HEK293 (cell line): Measurements from ENCODE around the gene TMEM255B.

Experiments used
- CTCF ChIA-PET: fragments of 350-600 bp; formaldehyde crosslinking; extraction: SDS; loops from one replicate; lab custom pipeline; 2021; ENCODE audit warnings: antibody characterized with exemption; lab: Yijun Ruan, JAX
- POLR2A ChIA-PET: fragments of 300-600 bp; formaldehyde crosslinking; extraction: SDS; loops from one replicate; lab custom pipeline; 2020; ENCODE audit warnings: antibody characterized with exemption, inconsistent platforms; lab: Yijun Ruan, JAX
- H3K27ac ChIP-seq: fragments of 200-500 bp; sonication (Bioruptor generic); 2 replicates; pipeline ENCODE4 v1.5.1; 2014; ENCODE audit warnings: low read depth, low read length, control low read depth, inconsistent platforms; ENCODE audit errors: extremely low read depth
- H3K36me3 ChIP-seq, 2 experiments: fragments of 200-500 bp in 1 of 2; sonication (Bioruptor generic) in 1 of 2; 1 replicate in 1 of 2; 2 replicates in 1 of 2; pipeline ENCODE4 v1.5.1; 2014 to 2017; ENCODE audit warnings: inconsistent platforms in 2 of 2, low read length in 2 of 2; ENCODE audit not compliant: control insufficient read depth in 2 of 2, insufficient read depth in 1 of 2
- H3K4me1 ChIP-seq: fragments of 200-500 bp; sonication (Bioruptor generic); 2 replicates; pipeline ENCODE4 v1.5.1; 2014; ENCODE audit warnings: mild to moderate bottlenecking, low read length, inconsistent platforms; ENCODE audit not compliant: control insufficient read depth, insufficient read depth
- H3K4me3 ChIP-seq: 2 replicates; pipeline ENCODE4 v1.5.1; 2011; ENCODE audit warnings: low read depth, mild to moderate bottlenecking, control low read depth, low read length, moderate library complexity
- H3K9me3 ChIP-seq: fragments of 200-500 bp; sonication (Bioruptor generic); 2 replicates; pipeline ENCODE4 v1.5.1; 2014; ENCODE audit warnings: low read depth, low read length, inconsistent platforms; ENCODE audit not compliant: control insufficient read depth, insufficient read depth
- BCL11A ChIP-seq: fragments of 450-650 bp; formaldehyde crosslinking; IDR thresholded peaks from 2 replicates; pipeline ENCODE4 v1.5.1; 2016; ENCODE audit warnings: low read depth, missing biosample characterization, missing genetic modification characterization
- GLIS2 ChIP-seq: fragments of 450-650 bp; formaldehyde crosslinking; IDR thresholded peaks from 2 replicates; pipeline ENCODE4 v1.5.1; 2016; ENCODE audit warnings: missing biosample characterization, missing genetic modification characterization
- IKZF3 ChIP-seq: fragments of 450-650 bp; IDR thresholded peaks from 2 replicates; pipeline ENCODE4 v1.5.0; 2018; ENCODE audit warnings: missing biosample characterization, mild to moderate bottlenecking, missing genetic modification characterization, moderate library complexity
- KLF16 ChIP-seq: fragments of 450-650 bp; formaldehyde crosslinking; IDR thresholded peaks from 2 replicates; pipeline ENCODE4 v1.5.1; 2017; ENCODE audit warnings: missing biosample characterization, missing genetic modification characterization
- KLF7 ChIP-seq: fragments of 450-650 bp; formaldehyde crosslinking; IDR thresholded peaks from 2 replicates; pipeline ENCODE4 v1.5.1; 2016; ENCODE audit warnings: missing biosample characterization, missing genetic modification characterization, borderline replicate concordance
- KLF9 ChIP-seq: fragments of 450-650 bp; formaldehyde crosslinking; IDR thresholded peaks from 2 replicates; pipeline ENCODE4 v1.5.1; 2016; ENCODE audit warnings: missing biosample characterization, missing genetic modification characterization, low read depth
- SCRT1 ChIP-seq: fragments of 450-650 bp; formaldehyde crosslinking; IDR thresholded peaks from 2 replicates; pipeline ENCODE4 v1.5.1; 2016; ENCODE audit warnings: missing biosample characterization, missing genetic modification characterization, borderline replicate concordance
- SP2 ChIP-seq: fragments of 450-650 bp; formaldehyde crosslinking; IDR thresholded peaks from 2 replicates; pipeline ENCODE4 v1.5.1; 2016; ENCODE audit warnings: missing biosample characterization, missing genetic modification characterization
- YY2 ChIP-seq: fragments of 450-650 bp; formaldehyde crosslinking; IDR thresholded peaks from 2 replicates; pipeline ENCODE4 v1.5.1; 2016; ENCODE audit warnings: missing biosample characterization, missing genetic modification characterization
- ZBTB1 ChIP-seq: fragments of 450-650 bp; formaldehyde crosslinking; IDR thresholded peaks from 2 replicates; pipeline ENCODE4 v1.5.1; 2016; ENCODE audit warnings: missing biosample characterization, missing genetic modification characterization
- ZBTB20 ChIP-seq: fragments of 450-650 bp; formaldehyde crosslinking; IDR thresholded peaks from 2 replicates; pipeline ENCODE4 v1.5.1; 2016; ENCODE audit warnings: missing biosample characterization, missing genetic modification characterization
- ZBTB7A ChIP-seq: fragments of 450-650 bp; formaldehyde crosslinking; IDR thresholded peaks from 2 replicates; pipeline ENCODE4 v1.5.1; 2016; ENCODE audit warnings: low read depth, missing biosample characterization, missing genetic modification characterization
- ZFP41 ChIP-seq: fragments of 450-650 bp; formaldehyde crosslinking; IDR thresholded peaks from 2 replicates; pipeline ENCODE4 v1.5.1; 2016; ENCODE audit warnings: missing biosample characterization, missing genetic modification characterization, borderline replicate concordance
- ZNF16 ChIP-seq: fragments of 450-650 bp; formaldehyde crosslinking; IDR thresholded peaks from 2 replicates; pipeline ENCODE4 v1.5.1; 2016; ENCODE audit warnings: low read depth, missing biosample characterization, missing genetic modification characterization
- ZNF169 ChIP-seq: fragments of 450-650 bp; formaldehyde crosslinking; IDR thresholded peaks from 2 replicates; pipeline ENCODE4 v1.5.1; 2016; ENCODE audit warnings: missing biosample characterization, missing genetic modification characterization
- ZNF2 ChIP-seq: fragments of 450-650 bp; formaldehyde crosslinking; IDR thresholded peaks from 2 replicates; pipeline ENCODE4 v1.5.1; 2016; ENCODE audit warnings: missing biosample characterization, missing genetic modification characterization
- ZNF221 ChIP-seq: fragments of 450-650 bp; formaldehyde crosslinking; IDR thresholded peaks from 2 replicates; pipeline ENCODE4 v1.5.1; 2017; ENCODE audit warnings: missing biosample characterization, missing genetic modification characterization, borderline replicate concordance
- ZNF341 ChIP-seq: fragments of 450-650 bp; formaldehyde crosslinking; IDR thresholded peaks from 2 replicates; pipeline ENCODE4; 2016; ENCODE audit warnings: low read depth, missing biosample characterization, missing genetic modification characterization
- ZNF362 ChIP-seq: fragments of 450-650 bp; formaldehyde crosslinking; IDR thresholded peaks from 2 replicates; pipeline ENCODE4 v1.5.1; 2016; ENCODE audit warnings: missing biosample characterization, missing genetic modification characterization
- ZNF37A ChIP-seq: fragments of 450-650 bp; IDR thresholded peaks from 2 replicates; pipeline ENCODE4 v1.5.1; 2018; ENCODE audit warnings: missing biosample characterization, missing genetic modification characterization
- ZNF48 ChIP-seq: fragments of 450-650 bp; formaldehyde crosslinking; IDR thresholded peaks from 2 replicates; pipeline ENCODE4 v1.5.1; 2016; ENCODE audit warnings: missing biosample characterization, missing genetic modification characterization
- ZNF488 ChIP-seq: fragments of 450-650 bp; formaldehyde crosslinking; IDR thresholded peaks from 2 replicates; pipeline ENCODE4 v1.5.1; 2016; ENCODE audit warnings: missing biosample characterization, missing genetic modification characterization
- ZNF513 ChIP-seq: fragments of 450-650 bp; IDR thresholded peaks from 2 replicates; pipeline ENCODE4 v1.5.1; 2018; ENCODE audit warnings: missing biosample characterization, missing genetic modification characterization
- ZNF514 ChIP-seq: fragments of 450-650 bp; formaldehyde crosslinking; IDR thresholded peaks from 2 replicates; pipeline ENCODE4 v1.5.1; 2016; ENCODE audit warnings: missing biosample characterization, missing genetic modification characterization
- ZNF529 ChIP-seq: fragments of 450-650 bp; formaldehyde crosslinking; IDR thresholded peaks from 2 replicates; pipeline ENCODE4 v1.5.1; 2017; ENCODE audit warnings: missing genetic modification characterization, missing biosample characterization; ENCODE audit not compliant: insufficient replicate concordance
- ZNF600 ChIP-seq: fragments of 450-650 bp; formaldehyde crosslinking; IDR thresholded peaks from 2 replicates; pipeline ENCODE4 v1.5.1; 2016; ENCODE audit warnings: missing biosample characterization, missing genetic modification characterization
- ZNF610 ChIP-seq: fragments of 450-650 bp; formaldehyde crosslinking; IDR thresholded peaks from 2 replicates; pipeline ENCODE4 v1.5.1; 2016; ENCODE audit warnings: missing biosample characterization, missing genetic modification characterization, borderline replicate concordance
- ZNF623 ChIP-seq: fragments of 450-650 bp; formaldehyde crosslinking; IDR thresholded peaks from 2 replicates; pipeline ENCODE4 v1.5.1; 2016; ENCODE audit warnings: missing biosample characterization, missing genetic modification characterization
- ZNF701 ChIP-seq: fragments of 450-650 bp; formaldehyde crosslinking; IDR thresholded peaks from 2 replicates; pipeline ENCODE4 v1.5.1; 2016; ENCODE audit warnings: missing biosample characterization, missing genetic modification characterization
- ZNF776 ChIP-seq: fragments of 450-650 bp; formaldehyde crosslinking; IDR thresholded peaks from 2 replicates; pipeline ENCODE4 v1.5.0; 2017; ENCODE audit warnings: missing biosample characterization, missing genetic modification characterization, borderline replicate concordance
- ZNF792 ChIP-seq: fragments of 450-650 bp; formaldehyde crosslinking; IDR thresholded peaks from 2 replicates; pipeline ENCODE4 v1.5.1; 2016; ENCODE audit warnings: missing biosample characterization, missing genetic modification characterization
- ZNF837 ChIP-seq: fragments of 450-650 bp; formaldehyde crosslinking; IDR thresholded peaks from 2 replicates; pipeline ENCODE4 v1.5.1; 2016; ENCODE audit warnings: missing biosample characterization, missing genetic modification characterization
- ZSCAN30 ChIP-seq: fragments of 450-650 bp; IDR thresholded peaks from 2 replicates; pipeline ENCODE4 v1.5.1; 2018; ENCODE audit warnings: missing biosample characterization, mild to moderate bottlenecking, missing genetic modification characterization, moderate library complexity
- ZSCAN5A ChIP-seq: fragments of 450-650 bp; formaldehyde crosslinking; IDR thresholded peaks from 2 replicates; pipeline ENCODE4 v1.5.1; 2016; ENCODE audit warnings: missing biosample characterization, missing genetic modification characterization

The TMEM255B gene

GRCh38 chr13:113816946-113817859, 58.2 kb downstream of the TMEM255B start (continued):
- TF ChIP-seq ZNF221 (no peak), ZNF701 (tag by site-specific recombination) (no peak), ZBTB1 (tag by site-specific recombination) (no peak), ZFP41 (no peak), SCRT1 (tag by site-specific recombination) (no peak), ZNF513 (tag by site-specific recombination) (no peak), ZNF776 (tag by site-specific recombination) (no peak), ZNF16 (tag by site-specific recombination) (no peak), KLF9 (tag by site-specific recombination) (peak; percentile 46; the same call in 1 of the 2 replicates), ZNF48 (tag by site-specific recombination) (no peak), YY2 (tag by site-specific recombination) (no peak), ZBTB7A (tag by site-specific recombination) (no peak), ZNF610 (tag by site-specific recombination) (no peak), ZNF37A (tag by site-specific recombination) (no peak), GLIS2 (tag by site-specific recombination) (peak; percentile 11; the same call in 1 of the 2 replicates), ZNF341 (no peak), ZNF488 (tag by site-specific recombination) (no peak), ZNF623 (tag by site-specific recombination) (no peak), ZSCAN30 (tag by site-specific recombination) (peak; percentile 49; the same call in 1 of the 2 replicates), ZNF169 (tag by site-specific recombination) (no peak), ZBTB20 (no peak)
- TF ChIP-seq, all 188 proteins: peak for 20

- H3K27ac ChIP-seq, result no peak overlapping the region
- no peaks in the 10 kb centered on the region for H3K4me1 ChIP-seq
- CTCF ChIA-PET, result no interaction called here
- POLR2A ChIA-PET, result no interaction called here
- H3K36me3 ChIP-seq, result peaks cover 0 to 3% of the 10 kb centered on the region in 2 experiments; a peak in 1 of 3 replicates
- H3K9me3 ChIP-seq, result no peaks in the 10 kb centered on the region
- H3K4me3 ChIP-seq, result no peak overlapping the region
- no peak for TF ChIP-seq IKZF3 (tag by site-specific recombination)
- no peak for TF ChIP-seq ZNF2
- no peak for TF ChIP-seq ZSCAN5A
- no peak for TF ChIP-seq ZNF837 (tag by site-specific recombination)
- no peak for TF ChIP-seq ZNF514 (tag by site-specific recombination)
- no peak for TF ChIP-seq ZNF362 (tag by site-specific recombination)
- no peak for TF ChIP-seq KLF16 (tag by site-specific recombination)
- TF ChIP-seq ZNF600 (tag by site-specific recombination), result no peak
- TF ChIP-seq ZNF529 (tag by site-specific recombination), result no peak
- no peak for TF ChIP-seq SP2 (tag by site-specific recombination)
- no peak for TF ChIP-seq ZNF792 (tag by site-specific recombination)
- TF ChIP-seq KLF7 (tag by site-specific recombination), result no peak
- TF ChIP-seq BCL11A (tag by site-specific recombination), result no peak
Observed at GRCh38 chr13:113817860-113818691, 59.0 kb downstream of the TMEM255B start.
